ENCODE results near the gene ENTREP1.
"Not testable (repeated sequence)": the region's sequence is repeated elsewhere in the genome, so short reads cannot be mapped to it uniquely, and the experiment has no call there.

The ENTREP1 gene

DNA sequence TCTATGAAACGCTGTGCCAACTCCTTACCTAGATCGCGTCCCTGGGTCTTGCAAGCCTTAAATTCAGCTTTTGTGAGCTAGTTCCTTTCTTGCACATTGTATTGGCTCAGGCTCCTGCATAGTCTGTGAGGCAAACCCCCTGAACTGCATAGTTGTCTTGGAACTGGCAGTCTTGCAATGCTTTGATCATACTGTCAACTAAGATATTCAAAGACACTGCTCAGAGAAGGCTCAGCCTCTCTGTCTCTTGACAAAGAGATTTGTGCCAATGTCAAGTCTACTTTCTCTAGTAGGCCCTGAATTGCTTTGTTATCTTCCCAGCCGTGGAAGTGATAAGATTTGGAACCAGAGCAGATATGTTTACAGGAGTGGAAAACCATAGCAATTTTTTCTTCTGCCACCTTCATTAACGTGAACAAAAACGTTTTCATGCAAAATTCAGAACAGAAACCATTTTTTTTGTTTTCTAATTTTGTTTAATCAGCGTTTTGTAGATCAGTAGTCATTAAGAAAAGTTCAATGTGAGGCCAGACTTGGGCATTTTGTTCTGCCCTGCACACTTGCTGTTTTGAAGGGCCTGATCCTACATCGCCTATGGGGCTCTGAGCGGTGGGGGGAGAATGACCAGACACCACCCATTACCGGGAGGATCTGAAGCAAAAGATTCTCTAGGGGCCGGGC, 27.6 kb upstream of the ENTREP1 start:
- no peak overlapping the region for H3K4me2 ChIP-seq
- no peaks in the 10 kb centered on the region for H4K20me1 ChIP-seq
- H3K4me1 ChIP-seq = peaks cover 0 to 12% (median 4%) of the 10 kb centered on the region in 10 experiments; a peak in 8 of 20 replicates
- H3K9ac ChIP-seq = no peak overlapping the region
- no peaks in the 10 kb centered on the region for H3K36me3 ChIP-seq
- H3K27me3 ChIP-seq = no peaks in the 10 kb centered on the region
- no peak for TF ChIP-seq Cebpa-rat (IDR thresholded peaks at IDR 0.05)
- no peaks in the 10 kb centered on the region for H3K9me3 ChIP-seq (replicated peaks in 1 of 11)
- no peak overlapping the region for H3K4me3 ChIP-seq
- H3K27ac ChIP-seq = no peak overlapping the region

DNA sequence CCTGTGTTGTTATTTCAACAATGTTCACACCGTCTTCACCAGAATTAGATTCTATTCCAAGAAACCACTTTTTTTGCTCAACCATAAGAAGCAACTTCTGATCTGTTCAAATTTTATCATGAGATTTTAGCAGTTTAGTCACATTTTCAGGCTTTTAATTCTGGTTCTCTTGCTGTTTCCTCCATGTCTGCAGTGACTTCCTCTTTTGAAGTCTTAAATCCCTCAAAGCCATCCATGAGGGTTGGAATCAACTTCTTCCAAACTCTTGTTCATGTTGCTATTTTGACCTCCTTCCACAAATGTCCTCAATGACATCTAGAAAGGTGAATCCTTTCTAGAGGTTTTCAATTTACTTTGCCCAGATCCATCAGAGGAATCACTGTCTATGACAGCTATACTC, 25.7 kb upstream of the ENTREP1 start:
- Histone ChIP-seq H3K9ac (no peak overlapping the region), H4K20me1 (no peaks in the 10 kb centered on the region), H3K36me3 (no peaks in the 10 kb centered on the region), H3K4me2 (no peak overlapping the region), H3K27me3 (no peaks in the 10 kb centered on the region), H3K4me1 (peaks cover 0 to 12% (median 4%) of the 10 kb centered on the region in 10 experiments; a peak in 8 of 20 replicates), H3K27ac (no peak overlapping the region), H3K9me3 (replicated peaks in 1 of 11) (no peaks in the 10 kb centered on the region), H3K4me3 (no peak overlapping the region)
- no peak for TF ChIP-seq Cebpa-rat (IDR thresholded peaks at IDR 0.05)

DNA sequence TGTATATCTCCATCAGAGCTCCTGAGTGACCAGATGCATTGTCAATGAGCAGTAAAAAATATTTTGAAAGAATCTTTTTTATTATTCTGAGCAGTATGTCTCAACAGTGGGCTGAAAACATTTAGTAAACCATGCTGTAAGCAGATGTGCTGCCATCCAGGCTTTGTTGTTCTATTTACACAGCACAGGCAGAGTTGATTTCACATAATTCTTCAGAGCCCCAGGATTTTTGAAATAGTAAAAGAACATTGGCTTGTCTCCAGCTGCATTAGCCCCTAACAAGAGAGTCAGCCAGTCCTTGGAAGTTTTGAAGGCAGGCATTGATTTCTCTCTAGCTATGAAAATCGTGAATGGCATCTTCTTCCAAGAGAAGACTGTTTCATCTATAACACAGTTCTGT, 25.2 kb upstream of the ENTREP1 start:
- no peaks in the 10 kb centered on the region for H3K36me3 ChIP-seq
- H3K9me3 ChIP-seq (replicated peaks in 1 of 11) = no peaks in the 10 kb centered on the region
- H3K4me1 ChIP-seq = peaks cover 0 to 12% (median 4%) of the 10 kb centered on the region in 10 experiments; a peak in 8 of 20 replicates
- H3K27me3 ChIP-seq = no peaks in the 10 kb centered on the region
- H3K4me2 ChIP-seq = no peak overlapping the region
- H4K20me1 ChIP-seq = no peaks in the 10 kb centered on the region
- H3K9ac ChIP-seq = no peak overlapping the region
- H3K27ac ChIP-seq = no peak overlapping the region
- no peak overlapping the region for H3K4me3 ChIP-seq
- no peak for TF ChIP-seq Cebpa-rat (IDR thresholded peaks at IDR 0.05)

DNA sequence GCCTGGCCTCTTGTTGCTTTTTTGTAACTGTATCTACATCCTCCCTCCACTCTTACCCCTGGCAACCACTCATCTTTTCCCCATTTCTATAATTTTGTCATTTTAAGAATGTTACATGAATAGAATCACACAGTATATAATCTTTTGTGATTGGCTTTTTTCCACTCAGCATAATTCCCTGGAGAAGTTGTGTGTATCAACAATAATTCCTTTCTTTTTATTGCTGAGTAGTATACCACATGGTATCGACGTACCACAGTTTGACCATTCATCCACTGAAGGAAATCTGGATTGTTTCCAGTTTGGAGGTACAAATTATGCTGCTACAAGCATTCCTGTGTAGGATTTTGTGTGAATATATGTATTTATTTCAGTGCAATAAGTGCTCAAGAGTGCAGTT, 21.7 kb upstream of the ENTREP1 start:
- Histone ChIP-seq H3K9me3 (replicated peaks in 1 of 11) (no peaks in the 10 kb centered on the region), H3K27ac (no peak overlapping the region), H4K20me1 (no peaks in the 10 kb centered on the region), H3K4me3 (no peak overlapping the region), H3K27me3 (no peaks in the 10 kb centered on the region), H3K4me1 (no peaks in the 10 kb centered on the region), H3K4me2 (no peak overlapping the region), H3K9ac (no peak overlapping the region), H3K36me3 (no peaks in the 10 kb centered on the region)
- no peak for TF ChIP-seq Cebpa-rat (IDR thresholded peaks at IDR 0.05)

DNA sequence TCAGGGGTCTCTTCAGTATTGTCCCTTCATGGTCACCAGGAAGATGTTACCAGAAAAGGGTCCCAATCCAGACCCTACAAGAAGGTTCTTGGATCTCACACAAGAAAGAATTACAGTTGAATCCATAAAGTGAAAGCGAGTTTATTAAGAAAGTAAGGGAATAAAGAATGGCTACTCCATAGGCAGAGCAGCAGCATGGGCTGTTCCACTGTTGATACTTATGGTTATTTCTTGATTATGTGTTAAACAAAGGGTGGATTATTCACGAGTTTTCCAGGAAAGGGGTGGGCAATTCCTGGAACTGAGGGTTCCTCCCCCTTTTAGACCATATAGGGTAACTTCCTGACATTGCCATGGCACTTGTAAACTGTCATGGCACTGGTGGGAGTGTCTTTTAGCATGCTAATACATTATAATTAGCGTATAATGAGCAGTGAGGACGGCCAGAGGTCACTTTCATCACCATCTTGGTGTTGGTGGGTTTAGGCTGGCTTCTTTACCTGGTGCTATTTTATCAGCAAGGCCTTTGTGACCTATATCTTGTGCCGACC, 18.0 kb upstream of the ENTREP1 start:
- H4K20me1 ChIP-seq, H3K9ac ChIP-seq: not testable (repeated sequence)

DNA sequence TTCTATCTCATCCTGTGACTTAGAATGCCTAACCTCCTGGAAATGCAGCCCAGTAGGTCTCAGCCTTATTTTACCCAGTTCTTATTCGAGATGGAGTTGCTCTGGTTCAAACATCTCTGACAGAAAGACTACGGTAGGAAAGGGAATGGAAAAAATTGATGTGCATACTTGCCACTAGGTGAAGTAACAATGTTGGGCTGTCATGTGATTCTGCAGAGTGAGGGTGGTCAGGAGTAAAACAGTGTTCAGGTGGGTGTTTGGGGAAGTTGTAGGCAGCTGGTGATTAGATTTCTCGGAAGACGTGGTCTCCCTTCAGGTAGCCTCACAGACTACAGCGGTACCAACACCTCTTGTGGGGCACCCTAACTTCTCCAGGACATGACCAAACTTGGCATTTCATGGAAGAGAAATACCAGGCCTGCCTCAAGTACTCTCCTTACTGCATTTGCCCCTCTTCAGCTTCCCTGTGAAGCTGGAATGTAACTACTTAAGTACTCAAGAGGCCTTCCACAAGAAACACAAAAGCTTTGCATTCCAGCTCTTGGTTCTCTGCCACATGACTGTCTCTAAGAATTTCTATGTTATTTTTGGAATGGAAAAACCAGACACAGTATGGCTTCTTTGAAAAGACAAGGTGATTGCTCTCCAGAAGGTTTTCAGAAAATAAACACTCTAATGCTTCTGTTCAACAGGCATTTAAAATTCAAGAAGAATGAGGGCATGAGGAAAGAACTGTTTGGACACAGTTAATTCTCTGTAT, 17.4 kb upstream of the ENTREP1 start:
- Histone ChIP-seq H3K9ac (no peak overlapping the region), H3K9me3 (replicated peaks in 1 of 11) (peaks cover 11 to 18% (median 14%) of the 10 kb centered on the region in 11 experiments), H3K4me3 (no peak overlapping the region), H3K4me1 (no peaks in the 10 kb centered on the region), H3K36me3 (no peaks in the 10 kb centered on the region), H3K27me3 (no peaks in the 10 kb centered on the region), H3K27ac (no peak overlapping the region), H3K4me2 (no peak overlapping the region), H4K20me1 (no peaks in the 10 kb centered on the region)
- no peak for TF ChIP-seq Cebpa-rat (IDR thresholded peaks at IDR 0.05)

More for the DNA sequence above, 18.0 kb upstream of the ENTREP1 start:
- H3K27me3 ChIP-seq, H3K4me2 ChIP-seq, H3K4me1 ChIP-seq, H3K4me3 ChIP-seq, H3K27ac ChIP-seq, H3K36me3 ChIP-seq: not testable (repeated sequence)
- H3K9me3 ChIP-seq (replicated peaks in 1 of 11) = peaks cover 4 to 11% (median 7%) of the 10 kb centered on the region in 11 experiments; a peak in 20 of 22 replicates

DNA sequence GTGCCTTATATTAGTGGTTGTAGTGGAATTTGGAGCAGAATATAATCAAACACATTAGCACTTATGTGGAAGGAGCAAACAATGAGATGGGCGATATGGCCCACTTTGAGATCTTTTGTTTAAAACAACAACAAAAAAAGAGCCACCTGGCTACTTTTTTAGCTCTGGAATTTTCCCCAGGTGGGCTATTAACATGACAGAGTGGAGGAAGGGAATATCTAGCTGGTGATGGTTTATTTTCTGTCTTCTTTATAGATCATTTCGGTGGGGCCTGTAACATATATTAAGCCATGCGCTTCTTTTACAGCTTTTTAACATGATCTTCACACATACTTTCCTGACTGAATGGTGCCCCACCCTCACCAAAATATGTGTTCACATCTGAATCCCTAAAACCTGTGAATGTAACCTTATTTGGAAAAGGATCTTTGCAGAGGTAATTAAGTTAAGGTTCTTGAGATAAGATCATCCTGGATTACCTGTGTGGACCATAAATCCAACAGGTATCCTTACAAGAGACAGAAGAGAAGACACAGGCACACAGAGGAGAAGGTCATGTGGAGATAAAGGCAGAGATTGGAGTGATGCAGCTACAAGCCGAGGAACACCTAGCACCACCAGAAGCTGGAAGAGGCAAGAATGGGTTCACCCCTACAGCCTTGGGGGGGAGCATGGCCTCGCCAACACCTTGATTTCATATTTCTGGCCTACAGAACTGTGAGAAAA, 16.6 kb upstream of the ENTREP1 start:
- no peaks in the 10 kb centered on the region for H3K4me1 ChIP-seq
- no peak overlapping the region for H3K9ac ChIP-seq
- TF ChIP-seq Cebpa-rat (IDR thresholded peaks at IDR 0.05) = no peak
- no peak overlapping the region for H3K27ac ChIP-seq
- H3K36me3 ChIP-seq = no peaks in the 10 kb centered on the region
- H3K4me3 ChIP-seq = no peak overlapping the region
- H3K27me3 ChIP-seq = no peaks in the 10 kb centered on the region
- no peak overlapping the region for H3K4me2 ChIP-seq
- H4K20me1 ChIP-seq = no peaks in the 10 kb centered on the region
- peaks cover 18 to 25% (median 21%) of the 10 kb centered on the region in 11 experiments for H3K9me3 ChIP-seq (replicated peaks in 1 of 11)

DNA sequence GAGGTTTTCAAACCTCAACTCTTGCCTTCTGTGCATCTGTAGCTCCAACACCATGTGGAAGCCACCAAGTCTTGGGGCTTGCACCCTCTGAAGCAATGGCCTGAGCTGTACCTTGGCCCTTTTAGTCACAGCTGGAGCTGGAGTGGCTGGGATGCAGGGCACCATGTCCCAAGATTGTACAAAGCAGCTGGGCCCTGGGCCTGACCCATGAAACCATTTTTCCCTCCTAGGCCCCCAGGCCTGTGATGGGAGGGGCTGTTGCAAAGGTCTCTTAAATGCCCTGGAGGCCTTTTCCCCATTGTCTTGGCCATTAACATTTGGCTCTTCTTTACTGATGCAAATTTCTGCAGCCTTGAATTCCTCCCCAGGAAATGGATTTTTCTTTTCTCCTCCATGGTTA, 11.8 kb upstream of the ENTREP1 start:
- Histone ChIP-seq H3K9me3 (replicated peaks in 1 of 11) (peaks cover 37 to 46% (median 44%) of the 10 kb centered on the region in 11 experiments), H4K20me1 (no peaks in the 10 kb centered on the region), H3K4me3 (no peak overlapping the region; a peak in 3 of 20 replicates), H3K4me1 (peaks cover 0 to 7% (median 5%) of the 10 kb centered on the region in 10 experiments; a peak in 6 of 20 replicates), H3K36me3 (no peaks in the 10 kb centered on the region), H3K27me3 (no peaks in the 10 kb centered on the region), H3K9ac (no peak overlapping the region), H3K4me2 (no peak overlapping the region), H3K27ac (no peak overlapping the region)
- no peak for TF ChIP-seq Cebpa-rat (IDR thresholded peaks at IDR 0.05)

DNA sequence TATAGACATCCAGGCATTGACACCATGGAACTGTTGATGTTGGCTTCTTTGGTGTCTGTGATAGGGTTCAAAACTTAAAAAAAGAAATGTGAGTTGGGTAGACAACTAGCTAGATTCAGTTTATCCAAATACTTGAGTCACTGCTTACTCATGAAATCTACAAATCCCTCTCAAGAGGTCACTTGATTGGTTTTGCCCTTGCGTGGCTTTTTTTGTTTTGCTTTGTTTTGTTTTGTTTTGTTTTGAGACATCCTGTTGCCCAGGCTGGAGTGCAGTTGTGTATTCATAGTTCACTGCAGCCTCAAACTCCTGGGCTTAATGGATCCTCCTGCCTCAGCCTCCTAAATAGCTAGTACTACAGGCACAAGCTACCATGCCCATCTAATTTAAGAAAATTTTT, 10.5 kb upstream of the ENTREP1 start:
- no peaks in the 10 kb centered on the region for H3K27me3 ChIP-seq
- H3K4me2 ChIP-seq = no peak overlapping the region
- H3K27ac ChIP-seq = no peak overlapping the region

More for the DNA sequence above, 10.5 kb upstream of the ENTREP1 start:
- no peak overlapping the region for H3K4me3 ChIP-seq
- H3K36me3 ChIP-seq = no peaks in the 10 kb centered on the region
- no peak overlapping the region for H3K9ac ChIP-seq
- H4K20me1 ChIP-seq = no peaks in the 10 kb centered on the region
- peaks cover 0 to 9% (median 5%) of the 10 kb centered on the region in 10 experiments; a peak in 6 of 20 replicates for H3K4me1 ChIP-seq
- no peak for TF ChIP-seq Cebpa-rat (IDR thresholded peaks at IDR 0.05)
- H3K9me3 ChIP-seq (replicated peaks in 1 of 11) = peaks cover 37 to 46% (median 44%) of the 10 kb centered on the region in 11 experiments
